ENCODE measurements around the gene STAG3. TPM values are rescaled to one million over a fixed set of nuclear protein-coding genes. Genes with fewer than 3 reads are reported as not detected.
"Not testable (repeated sequence)": the region's sequence is repeated elsewhere in the genome, so short reads cannot be mapped to it uniquely, and the experiment has no call there.

STAG3 gene
- total RNA-seq, 2 experiments from 2014 or later = 24.7 to 28.3 TPM

DNA sequence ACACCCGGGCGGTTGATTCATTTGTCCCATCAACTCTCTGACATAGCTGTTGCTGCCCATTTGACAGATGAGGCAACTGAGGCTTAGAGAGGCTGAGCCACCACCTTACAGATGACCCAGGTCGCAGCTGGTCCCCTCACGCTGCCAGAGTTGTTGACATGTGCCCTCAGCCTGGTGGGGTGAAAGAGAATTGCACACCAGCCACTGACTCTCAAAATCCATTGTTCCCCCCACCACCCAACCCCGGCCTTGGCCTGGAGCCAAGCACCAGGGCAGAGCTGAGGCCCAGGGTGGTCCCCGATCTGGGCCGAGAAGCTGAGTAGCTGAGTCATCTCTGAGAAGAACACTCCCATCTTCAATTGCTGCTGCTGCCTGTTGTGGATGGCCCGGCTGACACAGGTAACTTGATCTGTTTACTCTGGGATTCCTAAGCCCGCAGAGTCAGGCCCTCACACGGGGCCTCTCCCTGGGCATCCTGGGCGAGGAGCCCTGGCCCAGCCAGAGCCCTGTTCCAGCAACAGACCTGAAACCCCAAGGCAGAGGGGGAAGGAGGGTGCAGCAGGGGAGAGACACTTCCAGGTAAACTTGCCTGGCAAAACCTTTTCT is 69.5 kb downstream of the STAG3 start:
- CTCF ChIA-PET = no interaction called here
- ATAC-seq = no peak
- no peak overlapping the region for H3K27ac Mint-ChIP-seq
- intact Hi-C loops (cut with DNase I, micrococcal nuclease) = no loop called here
- no peaks in the 10 kb centered on the region for H3K27me3 Mint-ChIP-seq
- POLR2A ChIA-PET = no interaction called here
- no peaks in the 10 kb centered on the region for H3K36me3 Mint-ChIP-seq (ENCODE audit: low read depth)
- DNase-seq = no peak
- no peak overlapping the region for H3K4me3 Mint-ChIP-seq
- H3K9me3 Mint-ChIP-seq (ENCODE audit: low read depth) = no peaks in the 10 kb centered on the region
- H3K4me1 Mint-ChIP-seq = peaks cover 21% of the 10 kb centered on the region

DNA sequence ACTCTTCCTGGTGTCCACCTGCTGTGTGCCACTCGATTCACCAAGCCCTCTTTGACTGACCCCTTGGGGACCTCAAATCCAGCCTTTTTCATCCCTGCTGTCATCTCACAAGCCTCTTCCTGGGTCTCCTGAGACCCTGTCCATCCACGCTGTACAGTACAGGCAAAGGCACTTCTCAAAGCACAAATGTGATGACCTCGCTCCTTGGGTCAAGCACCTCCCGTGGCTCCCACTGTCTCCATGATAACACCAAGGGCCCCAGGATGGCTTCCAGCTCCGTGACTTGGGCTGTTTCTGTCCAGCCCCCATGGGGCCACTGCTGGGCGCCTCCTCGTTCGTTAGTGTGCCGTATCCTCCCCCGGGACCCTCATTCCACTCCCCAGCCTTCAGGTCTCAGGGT is 70.8 kb downstream of the STAG3 start:
- POLR2A ChIA-PET = no interaction called here
- Mint-ChIP-seq H3K27me3 (no peaks in the 10 kb centered on the region), H3K4me1 (peaks cover 10% of the 10 kb centered on the region), H3K9me3 (ENCODE audit: low read depth) (no peaks in the 10 kb centered on the region), H3K36me3 (ENCODE audit: low read depth) (no peaks in the 10 kb centered on the region), H3K27ac (no peak overlapping the region), H3K4me3 (no peak overlapping the region)
- intact Hi-C loops (cut with DNase I, micrococcal nuclease) = no loop called here
- CTCF ChIA-PET = no interaction called here
- DNase-seq (no peak), ATAC-seq (no peak)

GRCh38 chr7:100257017-100257416 is 79.3 kb downstream of the STAG3 start:
- no peaks in the 10 kb centered on the region for H3K27me3 Mint-ChIP-seq
- no peak for DNase-seq
- ATAC-seq = no peak
- H3K36me3 Mint-ChIP-seq (ENCODE audit: low read depth) = no peaks in the 10 kb centered on the region
- ChIA-PET POLR2A (interaction anchor here (0.7 kb wide), 1 partner anchor 309 kb away, joined by 4 read pairs; no protein-coding TSS in a partner anchor), CTCF (no interaction called here)
- no peaks in the 10 kb centered on the region for H3K4me1 Mint-ChIP-seq
- no peak overlapping the region for H3K27ac Mint-ChIP-seq
- no peaks in the 10 kb centered on the region for H3K9me3 Mint-ChIP-seq (ENCODE audit: low read depth)
- H3K4me3 Mint-ChIP-seq = no peak overlapping the region
- intact Hi-C loops (cut with DNase I, micrococcal nuclease) = no loop called here

- H3K36me3 Mint-ChIP-seq (ENCODE audit: low read depth); intact Hi-C loops (cut with DNase I, micrococcal nuclease); H3K9me3 Mint-ChIP-seq (ENCODE audit: low read depth); H3K27me3 Mint-ChIP-seq; CTCF ChIA-PET; H3K27ac Mint-ChIP-seq; ATAC-seq; H3K4me3 Mint-ChIP-seq; DNase-seq; H3K4me1 Mint-ChIP-seq; POLR2A ChIA-PET: not testable (repeated sequence)
Observed at GRCh38 chr7:100259984-100260383, 82.3 kb downstream of the STAG3 start.

DNA sequence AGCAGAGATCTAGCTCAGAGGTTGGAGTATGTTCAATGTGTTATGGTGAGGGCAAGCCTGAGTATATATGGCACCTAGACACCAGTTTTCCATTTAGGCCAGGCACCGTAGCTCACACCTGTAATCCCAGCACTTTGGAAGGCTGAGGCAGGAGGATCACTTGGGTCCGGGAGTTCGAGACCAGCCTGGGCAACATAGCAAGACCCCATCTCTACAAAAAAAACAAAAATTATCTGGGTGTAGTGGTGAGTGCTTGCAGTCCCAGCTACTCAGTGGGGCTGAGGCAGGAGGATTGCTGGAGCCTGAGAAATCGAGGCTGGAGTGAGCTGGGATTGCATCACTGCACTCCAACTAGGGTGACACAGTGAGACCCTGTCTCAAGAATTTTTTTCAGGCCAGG is 85.2 kb downstream of the STAG3 start:
- H3K27ac Mint-ChIP-seq; H3K4me3 Mint-ChIP-seq; DNase-seq; H3K36me3 Mint-ChIP-seq (ENCODE audit: low read depth); intact Hi-C loops (cut with DNase I, micrococcal nuclease); H3K4me1 Mint-ChIP-seq; H3K9me3 Mint-ChIP-seq (ENCODE audit: low read depth); CTCF ChIA-PET; H3K27me3 Mint-ChIP-seq; POLR2A ChIA-PET; ATAC-seq: not testable (repeated sequence)

Small RNAs within 50 kb of the gene (microRNA-seq; reads per million reads assigned to microRNA genes)
- gene MIR4658 (ENCODE audit: borderline replicate concordance) = not detected

Other genes with a start within 250 kb of the STAG3 start
- 1 to 10 TPM in 1 of 2 experiments, under 1 TPM in 1; 0.73 to 1.1 TPM for gene GJC3, start 248.3 kb upstream of the STAG3 start, total RNA-seq
- gene AZGP1, start 201.9 kb upstream of the STAG3 start, total RNA-seq = not detected
- gene ZKSCAN1, start 162.3 kb upstream of the STAG3 start, total RNA-seq = 10 to 100 TPM; 45.2 to 62.9 TPM
- gene ZSCAN21, start 128.1 kb upstream of the STAG3 start, total RNA-seq = 1 to 10 TPM; 6.4 to 7.4 TPM
- 10 to 100 TPM; 18.8 to 19.0 TPM for gene ZNF3, start 96.2 kb upstream of the STAG3 start, total RNA-seq
- gene COPS6, start 88.9 kb upstream of the STAG3 start, total RNA-seq = 10 to 100 TPM; 88.6 to 89.0 TPM
- gene MCM7, start 76.5 kb upstream of the STAG3 start, total RNA-seq = 100 to 1,000 TPM; 411 to 429 TPM
- gene AP4M1, start 76.3 kb upstream of the STAG3 start, total RNA-seq = 10 to 100 TPM in 1 of 2 experiments, 1 to 10 TPM in 1; 8.8 to 10.4 TPM
- 10 to 100 TPM; 54.3 to 59.5 TPM for gene TAF6, start 58.6 kb upstream of the STAG3 start, total RNA-seq
- gene CNPY4, start 58.3 kb upstream of the STAG3 start, total RNA-seq = 10 to 100 TPM; 11.0 to 14.0 TPM
- gene MBLAC1, start 51.0 kb upstream of the STAG3 start, total RNA-seq = 1 to 10 TPM; 1.6 to 2.2 TPM
- 100 to 1,000 TPM in 1 of 2 experiments, 10 to 100 TPM in 1; 69.6 to 120 TPM for gene LAMTOR4, start 29.0 kb upstream of the STAG3 start, total RNA-seq
- gene TRAPPC14, start 19.2 kb upstream of the STAG3 start, total RNA-seq = 10 to 100 TPM; 15.0 to 17.6 TPM
- 1 to 10 TPM; 4.6 to 7.2 TPM for gene GAL3ST4, start 9.3 kb upstream of the STAG3 start, total RNA-seq
- gene GPC2, start 537 bp upstream of the STAG3 start, total RNA-seq = 1 to 10 TPM; 5.3 to 6.1 TPM
- gene PVRIG, start 42.0 kb downstream of the STAG3 start, total RNA-seq = 10 to 100 TPM; 26.9 to 27.7 TPM
- not detected for gene SPDYE3, start 129.8 kb downstream of the STAG3 start, total RNA-seq
- gene PILRB, start 180.2 kb downstream of the STAG3 start, total RNA-seq = 10 to 100 TPM; 30.5 to 37.5 TPM
- under 1 TPM; 0.80 to 0.90 TPM for gene PILRA, start 195.6 kb downstream of the STAG3 start, total RNA-seq